Fibroblast of villous mesenchyme (primary cell): Measurements from ENCODE around the gene DLG1. TPM values are rescaled to one million over a fixed set of nuclear protein-coding genes. Genes with fewer than 3 reads are reported as not detected.
A peak's percentile ranks its signal among the peaks of the same experiment; 100 is the strongest.

Experiments used
- DNase-seq: peaks from one replicate; pipeline ENCODE4 v3.0.0-alpha.2; 2010; ENCODE audit warnings: low read depth
- H3K4me3 ChIP-seq: 2 replicates; pipeline ENCODE4 v1.5.1; 2011; ENCODE audit warnings: low read depth, mild to moderate bottlenecking, low read length
- CTCF ChIP-seq: IDR thresholded peaks from 2 replicates; pipeline ENCODE4 v1.5.1; 2012; ENCODE audit warnings: low read depth, mild to moderate bottlenecking, low read length; ENCODE audit not compliant: insufficient read depth
- total RNA-seq: library from RNA; depleted of rRNA; stranded (reverse); fragments of >200 nt; gene quantifications from 2 replicates; pipeline ENCODE4 v1.2.3, GENCODE V29; 2012

DLG1 gene
- total RNA-seq, 1 donor: 87.7 TPM

GRCh38 chr3:197268294-197268693 lies 30.1 kb downstream of the DLG1 start:
- TF ChIP-seq CTCF: no peak
- no peak overlapping the region for H3K4me3 ChIP-seq
- DNase-seq: no peak

GRCh38 chr3:197266331-197266730 lies 32.1 kb downstream of the DLG1 start:
- DNase-seq: no peak
- no peak overlapping the region for H3K4me3 ChIP-seq
- no peak for TF ChIP-seq CTCF

GRCh38 chr3:197262709-197263108 lies 35.7 kb downstream of the DLG1 start:
- no peak for DNase-seq
- no peak for TF ChIP-seq CTCF
- no peak overlapping the region for H3K4me3 ChIP-seq

GRCh38 chr3:197261164-197261509 lies 37.3 kb downstream of the DLG1 start:
- H3K4me3 ChIP-seq: no peak overlapping the region
- no peak for TF ChIP-seq CTCF
- DNase-seq: no peak

- H3K4me3 ChIP-seq: no peak overlapping the region
- no peak for TF ChIP-seq CTCF
- peak; percentile 23 for DNase-seq
Observed at GRCh38 chr3:197260491-197261163, 37.8 kb downstream of the DLG1 start.

- TF ChIP-seq CTCF: no peak
- DNase-seq: no peak
- no peak overlapping the region for H3K4me3 ChIP-seq
Observed at GRCh38 chr3:197259096-197259495, 39.3 kb downstream of the DLG1 start.

- DNase-seq: no peak
- no peak overlapping the region for H3K4me3 ChIP-seq
- TF ChIP-seq CTCF: no peak
Observed at GRCh38 chr3:197258168-197258755, 40.1 kb downstream of the DLG1 start.
